SIG-M5 treated with dmso at 0.1 percent for 504 hours (cell line): ENCODE results near the gene ORC4.

Experiments used
- DNase-seq: peaks from one replicate; lab custom pipeline; 2025; ENCODE audit not compliant: unreplicated experiment; lab: John Stamatoyannopoulos, UW

The ORC4 gene

GRCh38 chr2:148020111-148021058 is at the start of gene ORC4:
Gene ORC4, minus strand, starts transcription at chr2:148020737. Its CDS starts 44,779 bp downstream, at chr2:147975958.
- peak; percentile 99 for DNase-seq

- DNase-seq = no peak
Observed at GRCh38 chr2:148067801-148068200, 47.3 kb upstream of the ORC4 start.

- no peak for DNase-seq
Observed at GRCh38 chr2:148065936-148066335, 45.4 kb upstream of the ORC4 start.

- no peak for DNase-seq
Observed at GRCh38 chr2:148063633-148064032, 43.1 kb upstream of the ORC4 start.

GRCh38 chr2:148058641-148059040 is 38.1 kb upstream of the ORC4 start:
- no peak for DNase-seq

GRCh38 chr2:148052687-148053086 is 32.1 kb upstream of the ORC4 start:
- no peak for DNase-seq

- no peak for DNase-seq
Observed at GRCh38 chr2:148049284-148049683, 28.7 kb upstream of the ORC4 start.

GRCh38 chr2:148048475-148049221 is 28.1 kb upstream of the ORC4 start:
- DNase-seq = no peak

- no peak for DNase-seq
Observed at GRCh38 chr2:148046802-148047201, 26.3 kb upstream of the ORC4 start.

- DNase-seq = no peak
Observed at GRCh38 chr2:148044322-148044721, 23.8 kb upstream of the ORC4 start.

- DNase-seq = peak; percentile 63
Observed at GRCh38 chr2:148042219-148042618, 21.7 kb upstream of the ORC4 start.

GRCh38 chr2:148039783-148040182 is 19.2 kb upstream of the ORC4 start:
- DNase-seq = no peak

- no peak for DNase-seq
Observed at GRCh38 chr2:148032215-148032614, 11.7 kb upstream of the ORC4 start.

- DNase-seq = no peak
Observed at GRCh38 chr2:148031152-148031551, 10.6 kb upstream of the ORC4 start.

GRCh38 chr2:148028781-148029180 is 8.2 kb upstream of the ORC4 start:
- no peak for DNase-seq

GRCh38 chr2:148027822-148028221 is 7.3 kb upstream of the ORC4 start:
- DNase-seq = no peak

GRCh38 chr2:148026573-148026972 is 6.0 kb upstream of the ORC4 start:
- no peak for DNase-seq

- no peak for DNase-seq
Observed at GRCh38 chr2:148023861-148024260, 3.3 kb upstream of the ORC4 start.

- no peak for DNase-seq
Observed at GRCh38 chr2:148022882-148023281, 2.3 kb upstream of the ORC4 start.

GRCh38 chr2:148022351-148022750 is 1.8 kb upstream of the ORC4 start:
- DNase-seq = no peak

GRCh38 chr2:148021886-148022285 is 1.3 kb upstream of the ORC4 start:
- DNase-seq = peak; percentile 19
